GM12892 (cell line): Measurements from ENCODE around the gene OSBPL6.
A peak's percentile ranks its signal among the peaks of the same experiment; 100 is the strongest.
"Not testable (repeated sequence)": the region's sequence is repeated elsewhere in the genome, so short reads cannot be mapped to it uniquely, and the experiment has no call there.

ENCODE experiments used
- DNase-seq: peaks from one replicate; pipeline ENCODE4 v3.0.0; 2011; ENCODE audit not compliant: insufficient read length
- FAIRE-seq: peaks from 2 replicates; lab custom pipeline; 2011; peaks lifted over from hg19 to GRCh38; lab: Jason Lieb, UNC
- POLR2A ChIP-seq: IDR thresholded peaks from 2 replicates; pipeline ENCODE4 v1.6.1; 2011; ENCODE audit warnings: low read depth, low read length, control low read depth
- POLR2AphosphoS5 ChIP-seq: IDR thresholded peaks from 2 replicates; pipeline ENCODE4 v1.6.1; 2011; ENCODE audit warnings: low read depth, low read length, control low read depth
- TAF1 ChIP-seq: IDR thresholded peaks from 2 replicates; pipeline ENCODE4 v1.6.1; 2011; ENCODE audit warnings: low read depth, mild to moderate bottlenecking, control low read depth, low read length, borderline replicate concordance

The OSBPL6 gene

DNA sequence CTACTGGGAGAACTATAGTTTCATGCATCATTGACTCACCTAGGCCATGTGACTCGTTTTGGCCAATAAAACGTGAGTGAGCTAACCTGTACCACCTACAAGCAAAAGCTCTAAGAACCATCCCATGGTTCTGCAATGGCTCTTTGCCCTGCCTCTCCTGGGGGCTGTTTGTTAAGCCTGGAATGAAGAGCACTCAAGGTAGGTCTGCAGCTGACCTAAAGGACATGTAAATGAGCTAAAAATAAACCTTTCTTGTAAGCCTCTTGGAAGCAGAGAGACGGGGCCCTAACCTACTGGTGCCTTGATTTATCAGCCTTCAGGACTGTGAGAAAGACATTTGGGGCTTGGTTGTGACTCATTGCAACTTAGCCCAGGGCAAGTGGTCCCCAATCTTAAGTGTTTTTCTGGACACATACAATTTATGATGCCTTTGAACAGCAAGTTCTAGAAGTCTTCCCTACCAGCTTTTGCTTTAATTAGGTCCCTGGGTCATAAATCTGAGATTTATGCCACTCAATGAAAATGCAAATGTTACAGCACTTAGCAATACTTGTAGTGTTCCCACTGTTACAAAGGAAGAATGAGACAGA, 107.4 kb downstream of the OSBPL6 start:
- TF ChIP-seq TAF1 (no peak), POLR2AphosphoS5 (no peak), POLR2A (no peak)
- no peak for DNase-seq
- FAIRE-seq: no peak

DNA sequence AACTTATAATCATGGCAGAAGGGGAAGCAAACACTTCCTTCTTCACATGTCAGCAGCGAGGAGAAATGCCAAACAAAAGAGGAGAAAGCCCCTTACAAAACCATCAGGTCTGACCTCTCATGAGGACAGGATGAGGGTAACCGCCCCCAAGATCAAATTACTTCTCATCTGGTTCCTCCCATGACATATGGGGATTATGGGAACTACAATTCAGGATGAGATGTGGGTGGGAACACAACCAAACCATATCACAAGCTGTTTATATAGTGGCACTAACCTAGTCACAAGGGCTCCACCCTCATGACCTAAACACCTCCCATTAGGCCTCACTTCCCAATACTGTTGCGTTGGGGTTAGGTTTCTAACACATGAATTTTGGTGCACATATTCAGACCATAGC, 110.0 kb downstream of the OSBPL6 start:
- TF ChIP-seq POLR2A: no peak
- no peak for TF ChIP-seq POLR2AphosphoS5
- no peak for TF ChIP-seq TAF1
- DNase-seq (no peak), FAIRE-seq (no peak)

GRCh38 chr2:178306352-178307073, 112.2 kb downstream of the OSBPL6 start:
- no peak for FAIRE-seq

DNA sequence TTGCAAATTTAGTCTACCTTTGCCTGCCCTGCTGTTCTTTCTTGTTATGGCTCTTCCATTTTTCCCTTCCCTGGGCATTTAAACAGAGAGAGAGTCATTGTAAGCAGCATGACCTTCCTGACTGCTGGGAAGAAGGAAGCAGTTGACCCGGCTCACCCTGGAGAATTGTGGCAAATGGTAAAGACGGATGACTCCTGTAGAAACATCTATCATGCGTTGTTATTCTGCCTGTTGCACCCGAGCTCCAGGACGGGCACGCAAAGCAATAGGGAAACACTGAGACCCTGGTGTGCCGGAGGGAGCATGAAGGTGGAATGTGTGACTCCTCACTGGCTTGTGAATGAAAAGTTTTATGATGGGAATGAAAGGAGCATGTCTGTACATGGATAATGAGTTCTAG, 113.3 kb downstream of the OSBPL6 start:
- FAIRE-seq: no peak
- TF ChIP-seq POLR2AphosphoS5 (no peak), TAF1 (no peak), POLR2A (no peak)
- no peak for DNase-seq

More at GRCh38 chr2:178306352-178307073, 112.2 kb downstream of the OSBPL6 start:
- TF ChIP-seq POLR2A: no peak
- no peak for TF ChIP-seq POLR2AphosphoS5
- TF ChIP-seq TAF1: no peak
- peak; percentile 10 for DNase-seq

GRCh38 chr2:178309541-178309940, 115.2 kb downstream of the OSBPL6 start:
- no peak for DNase-seq
- FAIRE-seq: no peak
- TF ChIP-seq POLR2A: no peak
- TF ChIP-seq TAF1: no peak
- no peak for TF ChIP-seq POLR2AphosphoS5

- no peak for TF ChIP-seq TAF1
- TF ChIP-seq POLR2A: no peak
- TF ChIP-seq POLR2AphosphoS5: no peak
- FAIRE-seq: no peak
- no peak for DNase-seq
These were observed 120.8 kb downstream of the OSBPL6 start for GRCh38 chr2:178315078-178315477.

DNA sequence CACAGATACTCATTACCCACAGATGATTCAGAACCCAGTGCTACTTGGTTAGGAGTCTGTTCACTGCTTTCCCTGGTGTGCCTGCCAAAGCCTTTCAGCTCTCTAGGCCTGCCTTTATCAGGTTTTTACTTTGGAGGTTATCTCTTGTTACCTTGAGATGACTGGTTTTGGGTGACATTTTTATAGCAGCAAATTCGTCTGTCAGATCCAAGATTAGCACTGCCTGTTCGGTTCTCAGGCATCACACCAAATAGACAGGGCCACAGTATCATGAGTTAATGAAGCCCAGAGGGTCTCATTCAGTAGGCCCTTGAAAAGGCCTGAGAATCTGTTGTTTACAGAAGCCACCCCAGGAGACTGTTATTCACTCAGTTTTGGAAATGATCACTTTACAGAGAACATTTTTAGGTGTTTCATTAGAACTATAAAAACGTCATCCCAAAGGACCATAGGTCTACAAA, 121.2 kb downstream of the OSBPL6 start:
- DNase-seq (no peak), FAIRE-seq (no peak)
- TF ChIP-seq POLR2AphosphoS5 (no peak), TAF1 (no peak), POLR2A (no peak)

- FAIRE-seq (no peak), DNase-seq (no peak)
- TF ChIP-seq POLR2A (no peak), POLR2AphosphoS5 (no peak), TAF1 (no peak)
These were observed 123.5 kb downstream of the OSBPL6 start for GRCh38 chr2:178317811-178318210.

DNA sequence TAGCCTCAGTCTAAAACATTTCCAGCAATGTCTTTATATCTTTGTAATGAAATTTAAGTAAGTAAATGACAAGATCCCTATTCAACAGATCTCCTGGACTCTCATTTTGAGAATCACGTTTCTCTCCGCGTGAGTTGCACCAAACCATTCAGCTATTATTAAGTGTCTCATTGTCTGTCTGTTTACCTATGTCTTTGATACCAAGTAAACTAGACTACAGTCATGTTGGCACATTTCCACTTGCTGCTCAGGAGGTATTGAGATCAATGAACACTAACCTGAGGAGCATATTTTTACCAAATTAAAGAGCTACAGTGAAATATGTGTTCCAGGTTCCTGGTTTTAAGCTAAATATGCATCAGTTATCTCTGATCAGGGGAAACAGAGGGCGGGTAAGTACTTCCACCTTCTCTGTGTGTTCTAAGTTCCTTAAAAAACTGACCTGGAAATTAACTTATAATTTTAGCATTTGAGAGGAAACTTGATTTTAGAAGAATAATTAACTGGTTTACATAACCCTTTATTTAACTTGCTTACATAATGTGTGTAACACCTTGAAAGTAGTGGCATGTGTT, 125.8 kb downstream of the OSBPL6 start:
- DNase-seq (no peak), FAIRE-seq (no peak)
- TF ChIP-seq POLR2A (no peak), POLR2AphosphoS5 (no peak), TAF1 (no peak)

GRCh38 chr2:178322068-178322467, 127.8 kb downstream of the OSBPL6 start:
- no peak for DNase-seq
- TF ChIP-seq POLR2AphosphoS5 (no peak), POLR2A (no peak), TAF1 (no peak)
- no peak for FAIRE-seq

DNA sequence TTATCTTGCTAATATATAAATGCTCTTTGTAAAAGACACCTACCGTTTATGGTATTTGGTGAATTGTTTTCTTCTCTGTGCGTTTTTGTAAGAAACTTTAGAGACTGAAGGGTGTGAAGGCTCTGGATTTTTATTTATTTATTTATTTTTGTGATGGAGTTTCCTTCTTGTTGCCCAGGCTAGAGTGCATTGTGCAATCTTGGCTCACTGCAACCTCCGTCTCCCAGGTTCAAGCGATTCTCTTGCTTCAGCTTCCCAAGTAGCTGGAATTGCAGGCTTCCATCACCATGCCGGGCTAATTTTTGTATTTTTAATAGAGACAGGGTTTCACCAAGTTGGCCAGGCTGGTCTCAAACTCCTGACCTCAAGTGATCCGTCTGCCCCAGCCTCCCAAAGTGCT, 129.0 kb downstream of the OSBPL6 start:
- DNase-seq, FAIRE-seq: not testable (repeated sequence)

GRCh38 chr2:178324077-178324476, 129.8 kb downstream of the OSBPL6 start:
- DNase-seq (no peak), FAIRE-seq (no peak)
- no peak for TF ChIP-seq POLR2AphosphoS5
- TF ChIP-seq POLR2A: no peak
- no peak for TF ChIP-seq TAF1

- DNase-seq (no peak), FAIRE-seq (no peak)
- TF ChIP-seq POLR2A (no peak), TAF1 (no peak), POLR2AphosphoS5 (no peak)
These were observed 131.0 kb downstream of the OSBPL6 start for GRCh38 chr2:178325268-178325667.
